H9 (cell line): ENCODE results near the gene ODC1. TPM values are rescaled to one million over a fixed set of nuclear protein-coding genes. Genes with fewer than 3 reads are reported as not detected.

Experiments used
- DNase-seq: peaks from one replicate; pipeline ENCODE4 v3.0.0-alpha.2; 2017
- H2AFZ ChIP-seq: one replicate; pipeline ENCODE4 v1.6.1; 2013; ENCODE audit warnings: mild to moderate bottlenecking, low read length, control low read depth, moderate library complexity
- H2AK5ac ChIP-seq: 2 replicates; pipeline ENCODE4 v1.6.1; 2013; ENCODE audit warnings: low read length, control low read depth, mixed read lengths; ENCODE audit not compliant: insufficient read length
- H2BK120ac ChIP-seq: one replicate; pipeline ENCODE4 v1.6.1; 2013; ENCODE audit warnings: low read depth, mild to moderate bottlenecking, low read length, control low read depth, inconsistent platforms; ENCODE audit not compliant: poor library complexity, severe bottlenecking
- H2BK12ac ChIP-seq: 2 replicates; pipeline ENCODE4 v1.6.1; 2013; ENCODE audit warnings: low read length, control low read depth, mixed read lengths, low read depth; ENCODE audit not compliant: insufficient read length
- H2BK15ac ChIP-seq: 2 replicates; pipeline ENCODE4 v1.6.1; 2013; ENCODE audit warnings: low read depth, low read length, control low read depth
- H2BK20ac ChIP-seq: one replicate; pipeline ENCODE4 v1.6.1; 2013; ENCODE audit warnings: low read depth, mild to moderate bottlenecking, low read length, control low read depth, inconsistent platforms; ENCODE audit not compliant: poor library complexity, severe bottlenecking
- H2BK5ac ChIP-seq: 2 replicates; pipeline ENCODE4 v1.6.1; 2013; ENCODE audit warnings: low read length, control low read depth, mixed read lengths; ENCODE audit not compliant: insufficient read length
- H3K14ac ChIP-seq: 2 replicates; pipeline ENCODE4 v1.6.1; 2013; ENCODE audit warnings: low read length, control low read depth; ENCODE audit not compliant: insufficient read depth
- H3K18ac ChIP-seq: 2 replicates; pipeline ENCODE4 v1.6.1; 2013; ENCODE audit warnings: low read depth, mild to moderate bottlenecking, mixed read lengths, low read length, control low read depth; ENCODE audit not compliant: insufficient read length
- H3K23ac ChIP-seq: 2 replicates; pipeline ENCODE4 v1.6.1; 2013; ENCODE audit warnings: low read length, control low read depth, mixed read lengths, low read depth; ENCODE audit not compliant: insufficient read length
- H3K23me2 ChIP-seq: 2 replicates; pipeline ENCODE4 v1.6.1; 2013; ENCODE audit warnings: low read depth, mild to moderate bottlenecking, mixed read lengths, low read length, control low read depth; ENCODE audit not compliant: insufficient read length, poor library complexity, severe bottlenecking
- H3K27ac ChIP-seq: 2 replicates; pipeline ENCODE4 v1.5.1; 2013; ENCODE audit warnings: low read length, control low read depth, mixed read lengths, low read depth; ENCODE audit not compliant: insufficient read length
- H3K27me3 ChIP-seq: 2 replicates; pipeline ENCODE4 v1.6.1; 2013; ENCODE audit warnings: low read length, control low read depth, inconsistent platforms; ENCODE audit not compliant: insufficient read depth
- H3K4ac ChIP-seq: 2 replicates; pipeline ENCODE4 v1.6.1; 2013; ENCODE audit warnings: low read depth, mild to moderate bottlenecking, control low read depth, inconsistent platforms, low read length, moderate library complexity
- H3K4me1 ChIP-seq: 2 replicates; pipeline ENCODE4 v1.6.1; 2013; ENCODE audit warnings: low read length, control low read depth, inconsistent platforms; ENCODE audit not compliant: insufficient read depth
- H3K4me2 ChIP-seq: 2 replicates; pipeline ENCODE4 v1.6.1; 2013; ENCODE audit warnings: low read length, control low read depth, mixed read lengths; ENCODE audit not compliant: insufficient read length, insufficient read depth
- H3K56ac ChIP-seq: 2 replicates; pipeline ENCODE4 v1.6.1; 2013; ENCODE audit warnings: low read depth, mild to moderate bottlenecking, mixed read lengths, low read length, control low read depth; ENCODE audit not compliant: insufficient read length
- H3K79me1 ChIP-seq: 2 replicates; pipeline ENCODE4 v1.6.1; 2013; ENCODE audit warnings: low read depth, mild to moderate bottlenecking, moderate library complexity, low read length, control low read depth, inconsistent platforms; ENCODE audit not compliant: insufficient read depth, poor library complexity, severe bottlenecking
- H3K79me2 ChIP-seq: 2 replicates; pipeline ENCODE4 v1.6.1; 2013; ENCODE audit warnings: low read length, control low read depth, inconsistent platforms; ENCODE audit not compliant: insufficient read depth
- H3K9ac ChIP-seq: 2 replicates; pipeline ENCODE4 v1.6.1; 2013; ENCODE audit warnings: low read length, control low read depth, mixed read lengths; ENCODE audit not compliant: insufficient read length; ENCODE audit errors: extremely low read depth
- H3K9me3 ChIP-seq: one replicate; pipeline ENCODE4 v1.6.1; 2013; ENCODE audit warnings: low read depth, low read length, inconsistent platforms; ENCODE audit not compliant: control insufficient read depth
- H3T11ph ChIP-seq: one replicate; pipeline ENCODE4 v1.6.1; 2013; ENCODE audit warnings: mild to moderate bottlenecking, low read length, control low read depth, inconsistent platforms
- H4K20me1 ChIP-seq: one replicate; pipeline ENCODE4 v1.6.1; 2013; ENCODE audit not compliant: control insufficient read depth, insufficient read length, insufficient read depth
- H4K5ac ChIP-seq: 2 replicates; pipeline ENCODE4 v1.6.1; 2013; ENCODE audit warnings: low read depth, mild to moderate bottlenecking, mixed read lengths, low read length, control low read depth; ENCODE audit not compliant: insufficient read length
- H4K8ac ChIP-seq: replicated peaks from 2 replicates; pipeline ENCODE4 v1.6.1; 2013; ENCODE audit warnings: low read length, control low read depth, mixed read lengths, low read depth; ENCODE audit not compliant: insufficient read length
- H4K91ac ChIP-seq: 2 replicates; pipeline ENCODE4 v1.6.1; 2013; ENCODE audit warnings: low read depth, mild to moderate bottlenecking, moderate library complexity, mixed read lengths, low read length, control low read depth; ENCODE audit not compliant: insufficient read length
- H3K27ac Mint-ChIP-seq, 3 experiments: 2 replicates in 2 of 3; 3 replicates in 1 of 3; pipeline ENCODE4 v1.8.0; 2020 to 2021; ENCODE audit warnings: mixed read lengths in 3 of 3, mild to moderate bottlenecking in 1 of 3, moderate library complexity in 1 of 3
- H3K27me3 Mint-ChIP-seq: 2 replicates; pipeline ENCODE4 v1.8.0; 2021; ENCODE audit warnings: low read depth, mild to moderate bottlenecking, moderate library complexity, mixed read lengths
- H3K36me3 Mint-ChIP-seq, 3 experiments: 2 replicates in 2 of 3; 3 replicates in 1 of 3; pipeline ENCODE4 v1.8.0; 2020 to 2021; ENCODE audit warnings: low read depth in 3 of 3, mixed read lengths in 3 of 3; ENCODE audit not compliant: insufficient read depth in 1 of 3
- H3K4me1 Mint-ChIP-seq, 2 experiments: 2 replicates each; pipeline ENCODE4 v1.8.0; 2020; ENCODE audit warnings: mixed read lengths in 2 of 2
- H3K4me3 Mint-ChIP-seq, 2 experiments: 2 replicates in 1 of 2; 3 replicates in 1 of 2; pipeline ENCODE4 v1.8.0; 2020 to 2021; ENCODE audit warnings: mild to moderate bottlenecking in 2 of 2, mixed read lengths in 2 of 2, moderate library complexity in 1 of 2
- H3K9me3 Mint-ChIP-seq, 2 experiments: 2 replicates in 1 of 2; 3 replicates in 1 of 2; pipeline ENCODE4 v1.8.0; 2020; ENCODE audit warnings: mild to moderate bottlenecking in 2 of 2, mixed read lengths in 2 of 2, moderate library complexity in 1 of 2
- WGBS: extraction: QIAGEN DNeasy Blood & Tissue Kit; methylation state at CpG from one replicate; pipeline ENCODE4 v1.1.7; 2013; ENCODE audit warnings: missing lambda C conversion rate, low lambda C conversion rate, mixed read lengths; ENCODE audit not compliant: insufficient read length; ENCODE audit errors: extremely low coverage; 5-methylcytosine and 5-hydroxymethylcytosine counted together
- total RNA-seq: library from RNA; stranded (reverse); gene quantifications from 2 replicates; pipeline ENCODE4 v1.2.1, GENCODE V29; 2021
- TF ChIP-seq, protein P1 (sequence below): fragments of 200-600 bp; sonication (generic); conservative IDR thresholded peaks from 3 replicates; pipeline ENCODE4 v1.8.0; 2021; ENCODE audit warnings: antibody characterized with exemption, mild to moderate bottlenecking

Gene ODC1
- total RNA-seq, 1 experiment from 2014 or later = 48.3 TPM

DNA sequence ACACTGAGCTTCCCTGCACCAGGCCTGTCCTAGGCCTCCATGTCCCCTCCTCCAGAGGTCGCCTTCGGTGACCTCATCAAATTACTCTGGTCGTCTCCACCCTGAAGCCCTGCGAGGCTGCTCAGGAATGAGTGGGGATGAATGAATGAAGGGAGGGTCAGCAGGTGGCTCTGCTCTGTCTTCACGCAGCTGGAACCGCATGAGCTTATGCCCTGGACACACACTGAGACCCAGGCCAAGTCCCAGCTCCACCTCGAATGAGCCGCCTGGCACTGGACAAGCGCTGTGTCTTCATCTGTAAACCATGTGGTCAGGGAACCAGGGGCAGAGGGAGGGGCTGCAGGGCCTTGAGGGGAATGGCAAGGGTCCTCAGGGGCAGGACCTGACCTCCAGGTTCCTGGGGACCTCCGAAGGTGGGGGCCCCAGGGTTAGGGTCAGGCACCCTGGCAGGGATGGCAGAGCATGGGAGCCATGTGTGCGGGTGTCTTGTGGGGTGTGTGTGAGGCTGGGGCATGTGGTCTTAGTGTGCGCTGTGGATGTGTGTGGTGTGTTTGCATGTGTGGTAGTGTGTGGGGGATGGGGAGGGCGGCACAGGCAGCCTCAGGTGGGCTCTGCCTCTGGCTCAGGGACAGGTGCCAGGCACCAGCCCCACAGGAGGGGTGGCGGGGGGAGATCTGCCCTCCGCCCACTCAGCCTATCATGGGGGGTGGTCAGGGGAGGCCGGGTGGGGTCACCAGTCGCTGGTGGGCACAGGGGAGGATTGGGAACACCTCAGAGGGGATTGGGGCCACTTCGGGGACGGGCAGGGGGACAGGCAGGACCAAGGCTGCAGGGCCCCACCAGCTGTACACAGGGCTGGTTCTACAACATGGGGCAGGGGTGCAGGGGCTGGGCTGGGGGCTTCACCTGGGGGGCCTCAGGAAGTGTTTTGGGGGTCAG lies 13.9 kb downstream of the ODC1 start:
- peaks cover 0 to 4% of the 10 kb centered on the region in 2 experiments; a peak in 1 of 5 replicates for H3K9me3 Mint-ChIP-seq
- no peak overlapping the region for H3K4me3 Mint-ChIP-seq
- TF ChIP-seq, protein P1, sequence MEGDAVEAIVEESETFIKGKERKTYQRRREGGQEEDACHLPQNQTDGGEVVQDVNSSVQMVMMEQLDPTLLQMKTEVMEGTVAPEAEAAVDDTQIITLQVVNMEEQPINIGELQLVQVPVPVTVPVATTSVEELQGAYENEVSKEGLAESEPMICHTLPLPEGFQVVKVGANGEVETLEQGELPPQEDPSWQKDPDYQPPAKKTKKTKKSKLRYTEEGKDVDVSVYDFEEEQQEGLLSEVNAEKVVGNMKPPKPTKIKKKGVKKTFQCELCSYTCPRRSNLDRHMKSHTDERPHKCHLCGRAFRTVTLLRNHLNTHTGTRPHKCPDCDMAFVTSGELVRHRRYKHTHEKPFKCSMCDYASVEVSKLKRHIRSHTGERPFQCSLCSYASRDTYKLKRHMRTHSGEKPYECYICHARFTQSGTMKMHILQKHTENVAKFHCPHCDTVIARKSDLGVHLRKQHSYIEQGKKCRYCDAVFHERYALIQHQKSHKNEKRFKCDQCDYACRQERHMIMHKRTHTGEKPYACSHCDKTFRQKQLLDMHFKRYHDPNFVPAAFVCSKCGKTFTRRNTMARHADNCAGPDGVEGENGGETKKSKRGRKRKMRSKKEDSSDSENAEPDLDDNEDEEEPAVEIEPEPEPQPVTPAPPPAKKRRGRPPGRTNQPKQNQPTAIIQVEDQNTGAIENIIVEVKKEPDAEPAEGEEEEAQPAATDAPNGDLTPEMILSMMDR = no peak
- H2BK5ac ChIP-seq = no peak overlapping the region
- no peak overlapping the region for H3K9ac ChIP-seq
- H4K5ac ChIP-seq = no peak overlapping the region
- DNase-seq = no peak
- H2AFZ ChIP-seq = no peak overlapping the region
- no peak overlapping the region for H2BK15ac ChIP-seq
- no peaks in the 10 kb centered on the region for H3K4me1 ChIP-seq
- H4K91ac ChIP-seq = no peak overlapping the region
- H2BK20ac ChIP-seq = no peak overlapping the region
- no peak overlapping the region for H2BK120ac ChIP-seq
- no peak overlapping the region for H3K18ac ChIP-seq
- H4K8ac ChIP-seq = no peak overlapping the region
- no peaks in the 10 kb centered on the region for H3K23me2 ChIP-seq
- WGBS = no CpG with 5 or more reads among the region's 19 CpGs
- H3K4ac ChIP-seq = no peak overlapping the region
- no peak overlapping the region for H2AK5ac ChIP-seq
- H2BK12ac ChIP-seq = no peak overlapping the region
- no peaks in the 10 kb centered on the region for H3K36me3 Mint-ChIP-seq
- no peak overlapping the region for H3K27ac ChIP-seq
- H3K23ac ChIP-seq = no peak overlapping the region
- no peak overlapping the region for H3K14ac ChIP-seq
- no peak overlapping the region for H3K4me2 ChIP-seq
- no peaks in the 10 kb centered on the region for H4K20me1 ChIP-seq
- peaks cover 16% of the 10 kb centered on the region for H3K27me3 Mint-ChIP-seq
- H3T11ph ChIP-seq = no peak overlapping the region
- H3K56ac ChIP-seq = no peak overlapping the region
- no peaks in the 10 kb centered on the region for H3K79me1 ChIP-seq
- H3K27me3 ChIP-seq = no peaks in the 10 kb centered on the region
- no peaks in the 10 kb centered on the region for H3K79me2 ChIP-seq
- peaks cover 6% of the 10 kb centered on the region in 2 experiments; a peak in 3 of 4 replicates for H3K4me1 Mint-ChIP-seq
- H3K27ac Mint-ChIP-seq = no peak overlapping the region
- H3K9me3 ChIP-seq = no peaks in the 10 kb centered on the region
